Psoas muscle (tissue), 8 donors: ENCODE measurements around the gene PDCD1. TPM values are rescaled to one million over a fixed set of nuclear protein-coding genes. Genes with fewer than 3 reads are reported as not detected.
"Not testable (repeated sequence)": the region's sequence is repeated elsewhere in the genome, so short reads cannot be mapped to it uniquely, and the experiment has no call there.

Source experiments
- ATAC-seq, 4 donors: fragments of 200-7000 bp; cut with Tn5 transposase; one replicate each; pipeline ENCODE4 v1.9.1; 2020; ENCODE audit warnings: moderate library complexity in 3 of 4, mild to moderate bottlenecking in 2 of 4
- DNase-seq, 2 donors: peaks; one replicate each; pipeline ENCODE4 v3.0.0-alpha.2; 2020
- H3K27ac ChIP-seq: fragments of 200-600 bp; one replicate; pipeline ENCODE4 v1.8.0; 2022
- H3K27me3 ChIP-seq, 3 donors: fragments of 200-600 bp in 1 of 3; one replicate each; pipeline versions ENCODE4 v1.6.1 to v1.8.0; 2013 to 2022; ENCODE audit warnings: low read length in 2 of 3, mild to moderate bottlenecking in 2 of 3, moderate library complexity in 1 of 3; ENCODE audit not compliant: insufficient read depth in 3 of 3
- H3K36me3 ChIP-seq, 2 donors: fragments of 200-600 bp in 1 of 2; one replicate each; pipeline versions ENCODE4 v1.6.1 to v1.8.0; 2013 to 2022; ENCODE audit warnings: low read depth in 1 of 2, mild to moderate bottlenecking in 1 of 2, moderate library complexity in 1 of 2; ENCODE audit not compliant: insufficient read depth in 1 of 2
- H3K4me1 ChIP-seq: fragments of 200-600 bp; one replicate; pipeline ENCODE4 v1.8.0; 2022
- H3K4me3 ChIP-seq: fragments of 200-600 bp; one replicate; pipeline ENCODE4 v1.8.0; 2022; ENCODE audit warnings: mild to moderate bottlenecking
- H3K9me3 ChIP-seq: fragments of 200-600 bp; one replicate; pipeline ENCODE4 v1.8.0; 2022
- WGBS, 3 donors: extraction: QIAGEN DNeasy Blood & Tissue Kit; methylation state at CpG; one replicate each; pipeline versions ENCODE4 v1.1.6 to v1.1.7; 2013; 5-methylcytosine and 5-hydroxymethylcytosine counted together
- intact Hi-C, 2 donors: fragments of 100-400 bp; cut with DNase I; formaldehyde crosslinking; loops; one replicate each; pipeline versions ENCODE4 v1.11.0 to v1.14.2; 2022
- polyA plus RNA-seq, 3 donors: library from polyadenylated mRNA; stranded (reverse); fragments of 200-250 nt; gene quantifications; one replicate each; pipeline ENCODE4 v1.2.3, GENCODE V29; 2013
- total RNA-seq, 4 donors: library from RNA; stranded (reverse); fragmentation: NEBNext Ultra II Directional in 2 of 4; extraction: Animal tissue kit (Norgen Biotek cat#: 25700) in 2 of 4; gene quantifications; one replicate each; pipeline versions ENCODE4 v1.2.1 to v1.2.4, GENCODE V29; 2021 to 2023
- TF ChIP-seq, protein P1 (sequence below): fragments of 200-600 bp; IDR thresholded peaks from one replicate; pipeline ENCODE4 v1.8.0; 2022; ENCODE audit warnings: antibody characterized with exemption
- donor health status: healthy with polysubstance abuse.
- donor health status: DM: no; HTN: no; CAD: no; lungs with moderate emphysema.
- donor health status: Bipolar disorder and iron deficiency.
- donor health status: healthy.
- donor health status: DM: yes; HTN: yes; CAD: no.
- donor health status: DM: no; HTN: no; CAD: no.
- donor health status: DM: no; HTN: no; CAD: no.
- donor health status: DM: yes; HTN: yes; CAD: no.

The PDCD1 gene
- total and polyA plus RNA-seq, 7 donors, result 0.03 to 0.30 (median 0.06) TPM; not detected in 2

DNA sequence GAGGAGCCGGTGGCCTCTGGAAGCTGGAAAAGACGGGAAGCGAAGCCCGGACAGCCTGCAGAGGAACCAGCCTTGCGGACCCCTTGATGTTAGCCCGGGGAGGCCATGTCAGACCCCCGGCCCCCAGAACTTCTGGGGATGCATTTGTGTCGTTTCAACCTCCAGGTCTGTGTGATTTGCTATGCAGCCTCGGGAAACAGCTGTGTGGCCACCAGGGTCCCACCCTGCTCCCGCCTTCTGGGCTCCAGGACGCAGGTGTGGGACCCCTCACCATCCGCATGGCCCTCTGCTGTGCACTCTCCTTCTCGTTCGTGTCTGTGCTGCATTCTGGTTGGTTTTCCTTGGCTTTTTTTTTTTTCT is 36.5 kb downstream of the PDCD1 start:
- no peak for ATAC-seq
- H3K4me3 ChIP-seq, result peak overlapping the region; percentile 15
- no peaks in the 10 kb centered on the region for H3K4me1 ChIP-seq
- 73 to 77% (median 73%) methylated on average over 14 of the region's 14 CpGs for WGBS, 3 donors
- intact Hi-C loops, result loop anchor here in 1 of 2 donors (2.0 kb wide), 1 partner anchor 21 kb away; no protein-coding TSS in a partner anchor
- DNase-seq, result no peak
- TF ChIP-seq, protein P1, sequence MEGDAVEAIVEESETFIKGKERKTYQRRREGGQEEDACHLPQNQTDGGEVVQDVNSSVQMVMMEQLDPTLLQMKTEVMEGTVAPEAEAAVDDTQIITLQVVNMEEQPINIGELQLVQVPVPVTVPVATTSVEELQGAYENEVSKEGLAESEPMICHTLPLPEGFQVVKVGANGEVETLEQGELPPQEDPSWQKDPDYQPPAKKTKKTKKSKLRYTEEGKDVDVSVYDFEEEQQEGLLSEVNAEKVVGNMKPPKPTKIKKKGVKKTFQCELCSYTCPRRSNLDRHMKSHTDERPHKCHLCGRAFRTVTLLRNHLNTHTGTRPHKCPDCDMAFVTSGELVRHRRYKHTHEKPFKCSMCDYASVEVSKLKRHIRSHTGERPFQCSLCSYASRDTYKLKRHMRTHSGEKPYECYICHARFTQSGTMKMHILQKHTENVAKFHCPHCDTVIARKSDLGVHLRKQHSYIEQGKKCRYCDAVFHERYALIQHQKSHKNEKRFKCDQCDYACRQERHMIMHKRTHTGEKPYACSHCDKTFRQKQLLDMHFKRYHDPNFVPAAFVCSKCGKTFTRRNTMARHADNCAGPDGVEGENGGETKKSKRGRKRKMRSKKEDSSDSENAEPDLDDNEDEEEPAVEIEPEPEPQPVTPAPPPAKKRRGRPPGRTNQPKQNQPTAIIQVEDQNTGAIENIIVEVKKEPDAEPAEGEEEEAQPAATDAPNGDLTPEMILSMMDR, result no peak
- H3K9me3 ChIP-seq, result no peaks in the 10 kb centered on the region
- peaks cover 0 to 7% (median 2%) of the 10 kb centered on the region in 3 donors for H3K27me3 ChIP-seq
- no peak overlapping the region for H3K27ac ChIP-seq
- no peaks in the 10 kb centered on the region for H3K36me3 ChIP-seq

DNA sequence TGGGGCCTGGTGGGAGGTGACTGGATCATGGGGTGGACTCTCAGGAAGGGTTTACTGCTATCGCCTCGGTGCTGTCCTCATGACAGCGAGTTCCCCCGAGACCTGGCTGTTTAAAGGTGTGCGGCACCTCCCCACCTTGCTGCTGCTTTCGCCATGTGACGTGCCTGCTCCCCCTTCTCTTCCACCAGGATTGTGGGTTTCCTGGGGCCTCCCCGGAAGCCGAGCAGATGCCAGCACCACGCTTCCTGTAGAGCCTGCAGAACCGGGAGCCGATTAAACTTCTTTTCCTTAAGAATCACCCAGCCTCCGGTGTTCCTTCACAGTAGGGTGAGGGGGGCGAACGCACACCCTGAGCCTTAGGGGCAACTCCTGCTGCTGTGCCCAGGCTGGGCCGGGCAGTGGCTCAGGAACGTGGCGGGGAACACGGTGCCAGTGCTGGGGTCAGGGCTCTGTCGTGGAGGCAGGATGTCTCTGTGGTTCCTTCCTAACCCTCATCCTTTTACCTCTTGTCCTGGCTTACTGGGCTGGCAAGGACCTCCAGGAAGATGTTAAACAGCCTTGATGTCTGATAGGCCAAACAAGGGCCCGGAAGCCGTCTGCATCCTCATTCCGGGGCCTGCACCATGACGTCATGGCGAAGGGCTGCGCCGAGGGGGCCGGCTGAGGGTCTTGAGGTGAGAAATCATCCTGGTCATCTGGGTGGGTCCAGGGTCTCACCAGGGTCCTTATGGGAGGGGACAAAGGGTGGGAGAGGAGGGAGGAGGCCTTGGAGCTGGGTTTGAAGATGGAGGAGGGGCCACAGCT is 37.0 kb downstream of the PDCD1 start:
- no peak overlapping the region for H3K27ac ChIP-seq
- intact Hi-C loops, result loop anchor here in 1 of 2 donors (2.0 kb wide), 1 partner anchor 21 kb away; no protein-coding TSS in a partner anchor
- H3K36me3 ChIP-seq, result no peaks in the 10 kb centered on the region
- no peaks in the 10 kb centered on the region for H3K9me3 ChIP-seq
- H3K4me3 ChIP-seq, result peak overlapping the region; percentile 15
- peaks cover 0 to 5% (median 2%) of the 10 kb centered on the region in 3 donors for H3K27me3 ChIP-seq
- H3K4me1 ChIP-seq, result no peaks in the 10 kb centered on the region
- TF ChIP-seq, protein P1, result no peak
- 69 to 82% (median 76%) methylated on average over 28 of the region's 28 CpGs for WGBS, 3 donors
- DNase-seq (no peak), ATAC-seq (no peak)

DNA sequence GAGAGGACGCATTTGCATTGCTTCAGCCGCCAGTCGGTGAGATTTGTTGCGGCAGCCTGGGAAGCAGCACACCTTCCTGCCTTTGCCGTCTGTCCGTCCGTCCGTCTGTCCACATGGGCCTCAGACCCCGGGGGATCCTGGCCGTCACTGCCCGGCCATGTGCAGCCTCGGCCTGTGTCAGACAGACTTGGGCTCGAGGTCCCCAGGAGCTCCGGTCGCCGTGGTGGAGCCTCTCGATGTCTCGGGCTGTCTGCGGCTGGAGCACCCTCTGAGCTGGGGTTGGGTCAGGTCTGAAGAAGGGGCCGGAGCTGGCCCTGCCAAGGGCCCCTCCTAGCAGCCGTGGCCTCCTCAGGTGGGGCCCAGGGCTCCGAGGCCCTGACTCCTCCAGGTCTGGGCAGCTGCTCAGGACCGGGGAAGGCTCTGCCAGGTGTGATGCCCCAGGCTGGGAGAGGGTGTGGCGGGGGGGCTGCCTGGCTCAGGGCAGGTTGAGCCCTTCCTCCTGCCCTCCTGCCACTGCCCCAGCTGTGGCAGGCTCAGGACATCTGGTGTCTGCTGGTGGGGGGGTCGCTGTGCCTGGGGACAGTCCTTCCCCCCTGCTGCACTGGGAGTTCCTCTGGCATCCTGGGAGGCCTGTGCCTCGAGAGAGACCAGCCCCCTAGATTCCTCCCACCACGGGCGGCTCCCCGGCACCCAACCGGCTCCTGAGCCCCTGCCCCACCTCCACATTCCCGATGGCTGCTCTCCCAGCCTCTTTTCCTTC is 37.9 kb downstream of the PDCD1 start:
- Histone ChIP-seq H3K4me1 (no peaks in the 10 kb centered on the region), H3K4me3 (no peak overlapping the region), H3K36me3 (no peaks in the 10 kb centered on the region), H3K27ac (no peak overlapping the region), H3K27me3 (peaks cover 0 to 2% (median 1%) of the 10 kb centered on the region in 3 donors), H3K9me3 (no peaks in the 10 kb centered on the region)
- intact Hi-C loops, result no loop called here
- DNase-seq (peak in 1 of 2 donors; percentile 45), ATAC-seq (no peak)
- WGBS, 3 donors, result 83 to 92% (median 84%) methylated on average over 26 to 31 of the region's 31 CpGs
- TF ChIP-seq, protein P1, result no peak

DNA sequence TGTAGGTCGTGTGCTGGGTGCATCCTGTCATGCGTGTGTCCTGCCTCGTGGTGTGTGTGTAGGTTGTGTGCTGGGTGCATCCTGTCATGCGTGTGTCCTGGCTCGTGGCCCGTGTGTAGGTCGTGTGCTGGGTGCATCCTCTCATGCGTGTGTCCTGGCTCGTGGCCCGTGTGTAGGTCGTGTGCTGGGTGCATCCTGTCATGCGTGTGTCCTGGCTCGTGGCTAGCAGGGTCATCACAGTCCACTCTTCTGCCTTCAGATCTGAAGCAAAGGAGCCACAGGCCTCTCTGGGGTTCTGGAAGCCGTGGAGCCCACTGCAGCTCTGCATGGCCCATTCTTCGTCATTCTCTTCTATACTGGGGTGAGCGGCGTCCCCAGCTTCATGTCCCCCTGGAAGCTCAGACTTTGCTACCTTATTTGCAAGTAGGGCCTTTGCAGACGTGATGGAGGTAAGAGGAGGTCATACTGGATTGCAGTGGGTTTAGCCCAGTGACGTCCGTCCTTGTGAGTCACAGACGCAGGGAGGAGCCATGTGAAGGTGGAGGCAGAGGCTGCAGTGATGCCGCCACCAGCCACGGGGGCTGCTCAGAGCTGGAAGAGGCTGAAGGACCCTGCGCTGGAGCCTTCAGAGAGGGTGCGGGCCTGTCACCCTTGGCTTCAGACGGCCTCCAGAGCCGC is 38.6 kb downstream of the PDCD1 start:
- H3K27ac ChIP-seq, ATAC-seq: not testable (repeated sequence)
- peak in 1 of 2 donors; percentile 42 for DNase-seq

DNA sequence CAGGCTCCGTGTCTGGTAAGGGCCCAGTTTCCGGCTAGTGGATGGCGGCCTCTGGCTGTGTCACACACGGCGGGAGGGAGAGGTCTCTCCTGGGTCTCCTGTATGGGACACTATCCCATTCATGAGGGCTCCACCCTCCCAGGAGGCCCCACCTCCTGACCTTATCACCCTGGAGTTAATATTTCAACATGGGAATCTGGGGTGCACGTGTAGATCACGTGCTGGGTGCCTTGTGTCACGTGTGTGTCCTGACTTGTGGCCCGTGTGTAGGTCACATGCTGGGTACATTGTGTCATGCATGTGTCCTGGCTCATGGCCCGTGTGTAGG is 39.8 kb downstream of the PDCD1 start:
- intact Hi-C loops, result no loop called here
- Histone ChIP-seq H3K36me3 (no peaks in the 10 kb centered on the region), H3K4me3 (no peak overlapping the region), H3K4me1 (no peaks in the 10 kb centered on the region), H3K9me3 (no peaks in the 10 kb centered on the region), H3K27ac (no peak overlapping the region), H3K27me3 (peaks cover 0 to 1% (median 0%) of the 10 kb centered on the region in 3 donors)
- peak in 2 of 4 donors; percentile 28 to 31 for ATAC-seq
- WGBS, 3 donors, result 57 to 72% (median 62%) methylated on average over 10 of the region's 10 CpGs
- DNase-seq, result no peak
- TF ChIP-seq, protein P1, result no peak

More for the DNA sequence above, 38.6 kb downstream of the PDCD1 start:
- H3K4me3 ChIP-seq, H3K4me1 ChIP-seq, intact Hi-C loops, H3K9me3 ChIP-seq, H3K36me3 ChIP-seq, H3K27me3 ChIP-seq: not testable (repeated sequence)
- 82 to 89% (median 86%) methylated on average over 27 of the region's 27 CpGs for WGBS, 3 donors
